RPMI8226 (cell line): Measurements from ENCODE around the gene SPTSSA.
"Not testable (repeated sequence)": the region's sequence is repeated elsewhere in the genome, so short reads cannot be mapped to it uniquely, and the experiment has no call there.

Experiments used
- DNase-seq: peaks from one replicate; pipeline ENCODE4 v3.0.0-alpha.2; 2015

Gene SPTSSA, protein sequence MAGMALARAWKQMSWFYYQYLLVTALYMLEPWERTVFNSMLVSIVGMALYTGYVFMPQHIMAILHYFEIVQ

DNA sequence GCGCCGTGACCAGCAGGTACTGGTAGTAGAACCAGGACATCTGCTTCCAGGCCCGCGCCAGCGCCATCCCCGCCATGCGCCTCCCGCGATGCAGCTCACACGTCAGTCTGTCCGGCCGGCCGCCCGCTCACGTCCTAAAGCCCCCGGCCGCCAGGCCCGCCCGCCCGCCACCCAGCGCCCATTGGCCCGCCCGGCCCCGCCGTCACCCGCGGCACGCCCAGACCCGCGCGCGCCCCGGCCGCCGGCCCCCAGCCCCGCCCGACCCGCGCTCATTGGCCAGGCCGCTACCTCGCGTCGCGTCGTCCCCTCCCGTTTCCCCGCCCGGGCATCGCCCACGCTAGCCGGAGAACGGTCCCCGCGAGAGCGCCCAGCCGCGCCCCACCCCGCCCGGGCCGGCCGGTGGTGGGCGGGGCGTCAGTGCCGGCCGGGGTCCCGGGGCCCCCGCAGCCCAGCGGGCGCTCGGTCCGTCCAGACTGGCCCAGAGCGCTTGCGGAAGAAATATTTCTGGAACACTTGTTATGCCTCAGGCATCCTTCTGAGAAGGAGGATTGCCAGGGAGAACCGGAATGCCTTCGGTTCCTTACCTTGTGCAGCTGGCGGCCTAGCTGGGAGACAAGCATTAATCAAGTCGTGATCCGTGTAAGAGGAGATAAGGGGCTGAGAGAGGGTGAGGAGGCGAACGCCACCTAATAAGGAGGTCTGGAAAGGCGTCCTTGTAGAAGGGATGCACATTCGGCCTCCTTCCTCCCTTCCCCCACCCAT is at the start of gene SPTSSA:
Gene SPTSSA, minus strand, starts transcription at position 109 of the 762 bp plus-strand sequence. Its CDS starts 33 bp downstream, at position 76.
- peak; percentile 88 for DNase-seq

DNA sequence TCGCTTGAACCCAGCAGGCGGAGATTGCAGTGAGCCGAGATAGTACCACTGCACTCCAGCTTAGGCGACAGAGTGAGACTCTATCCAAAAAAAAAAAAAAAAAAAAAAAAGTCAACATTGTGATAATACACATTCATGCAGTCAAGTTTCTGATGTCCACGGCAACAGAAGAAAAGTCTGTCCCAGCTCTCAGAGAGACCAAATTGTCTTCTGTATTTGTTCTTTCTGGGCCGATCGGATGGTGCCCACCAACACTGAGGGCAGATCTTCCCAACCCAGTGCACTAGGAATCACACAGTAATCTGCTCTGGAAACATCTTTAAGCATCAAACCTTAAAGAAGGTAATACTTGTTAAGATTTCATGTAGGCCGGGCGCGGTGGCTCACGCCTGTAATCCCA is 45.8 kb upstream of the SPTSSA start:
- no peak for DNase-seq

DNA sequence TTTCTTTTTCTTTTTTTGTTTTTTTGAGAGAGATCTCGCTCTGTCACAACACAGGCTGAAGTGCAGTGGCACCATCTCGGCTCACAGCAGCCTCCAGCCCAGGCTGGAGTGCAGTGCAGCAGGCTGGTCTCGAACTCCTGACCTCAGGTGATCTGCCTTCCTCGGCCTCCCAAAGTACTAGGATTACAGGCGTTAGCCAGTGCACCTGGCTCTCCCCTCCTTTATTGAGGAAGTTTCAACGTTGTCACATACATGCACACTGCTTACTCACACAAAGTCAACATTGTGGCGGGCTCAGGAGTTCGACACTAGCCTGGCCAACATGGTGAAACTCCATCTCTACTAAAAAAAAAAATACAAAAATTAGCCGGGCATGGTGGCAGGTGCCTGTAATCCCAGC is 45.4 kb upstream of the SPTSSA start:
- no peak for DNase-seq

GRCh38 chr14:34505124-34505491 is 43.1 kb upstream of the SPTSSA start:
- DNase-seq: not testable (repeated sequence)

DNA sequence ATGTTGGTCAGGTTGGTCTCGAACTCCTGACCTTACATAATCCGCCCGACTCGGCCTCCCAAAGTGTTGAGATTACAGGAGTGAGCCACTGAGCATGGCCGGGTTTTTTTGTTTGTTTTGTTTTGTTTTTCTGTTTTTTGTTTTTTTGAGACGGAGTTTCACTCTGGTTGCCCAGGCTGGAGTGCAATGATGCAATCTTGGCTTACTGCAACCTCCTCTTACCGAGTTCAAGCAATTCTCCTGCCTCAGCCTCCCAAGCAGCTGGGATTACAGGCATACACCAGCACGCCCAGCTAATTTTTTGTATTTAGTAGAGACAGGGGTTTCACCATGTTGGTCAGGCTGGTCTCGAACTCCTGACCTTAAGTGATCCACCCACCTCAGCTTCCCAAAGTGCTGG is 42.0 kb upstream of the SPTSSA start:
- DNase-seq: not testable (repeated sequence)

GRCh38 chr14:34502545-34503225 is 40.6 kb upstream of the SPTSSA start:
- no peak for DNase-seq

GRCh38 chr14:34502001-34502400 is 40.0 kb upstream of the SPTSSA start:
- DNase-seq: no peak

DNA sequence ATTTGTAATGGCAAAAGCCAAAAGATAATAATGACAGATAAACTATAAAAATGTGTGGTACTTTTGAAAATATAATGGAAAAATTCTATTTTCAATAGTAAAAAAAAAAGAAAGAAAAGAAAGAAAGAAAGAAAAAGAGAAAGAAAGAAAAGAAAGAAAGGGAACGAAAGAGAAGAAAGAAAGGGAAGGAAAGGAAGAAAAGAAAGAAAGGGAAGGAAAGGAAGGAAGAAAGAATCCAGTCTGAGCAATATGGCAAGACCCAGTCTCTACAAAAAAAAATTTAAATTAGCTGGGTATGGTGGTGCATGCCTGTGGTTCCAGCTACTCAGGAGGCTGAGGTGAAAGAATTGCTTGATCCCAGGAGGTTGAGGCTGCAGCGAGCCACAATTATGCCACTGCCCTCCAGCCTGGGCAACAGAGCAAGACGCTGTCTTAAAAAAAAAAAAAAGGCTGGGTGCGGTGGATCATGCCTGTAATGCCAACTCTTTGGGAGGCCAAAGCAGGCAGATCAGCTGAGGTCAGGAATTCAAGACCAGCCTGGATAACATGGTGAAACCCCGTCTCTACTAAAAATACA is 39.1 kb upstream of the SPTSSA start:
- DNase-seq: no peak

DNA sequence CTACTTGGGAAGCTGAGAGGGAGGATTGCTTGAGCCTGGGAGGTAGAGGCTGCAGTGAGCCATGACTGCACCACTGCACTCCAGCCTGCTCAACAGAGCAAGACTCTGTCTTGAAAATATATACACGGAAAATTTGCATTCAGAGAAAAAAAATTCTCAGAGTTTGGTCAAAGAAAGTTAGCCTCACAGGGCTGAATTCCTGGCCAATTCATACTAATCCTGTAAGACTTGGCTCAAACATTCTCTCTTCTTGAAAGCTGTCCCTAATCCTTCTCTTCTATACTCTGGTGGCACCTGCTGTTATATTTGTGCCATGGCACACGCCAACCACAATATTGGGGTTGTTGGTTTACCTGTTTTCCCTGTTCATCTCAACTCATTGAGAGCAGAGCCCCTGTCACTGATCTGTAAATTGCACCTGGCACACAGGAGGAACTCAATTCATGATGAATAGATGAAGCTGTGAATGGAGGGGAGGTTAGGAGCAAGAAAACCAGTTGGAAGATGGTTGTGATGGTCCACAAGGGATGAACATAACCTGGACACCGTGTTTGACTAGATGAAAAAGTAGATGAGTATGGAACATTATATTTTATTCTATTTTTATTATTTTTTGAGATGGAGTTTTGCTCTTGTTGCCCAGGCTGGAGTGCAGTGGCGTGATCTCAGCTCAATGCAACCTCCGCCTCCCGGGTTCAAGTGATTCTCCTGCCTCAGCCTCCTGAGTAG is 36.8 kb upstream of the SPTSSA start:
- peak; percentile 29 for DNase-seq

DNA sequence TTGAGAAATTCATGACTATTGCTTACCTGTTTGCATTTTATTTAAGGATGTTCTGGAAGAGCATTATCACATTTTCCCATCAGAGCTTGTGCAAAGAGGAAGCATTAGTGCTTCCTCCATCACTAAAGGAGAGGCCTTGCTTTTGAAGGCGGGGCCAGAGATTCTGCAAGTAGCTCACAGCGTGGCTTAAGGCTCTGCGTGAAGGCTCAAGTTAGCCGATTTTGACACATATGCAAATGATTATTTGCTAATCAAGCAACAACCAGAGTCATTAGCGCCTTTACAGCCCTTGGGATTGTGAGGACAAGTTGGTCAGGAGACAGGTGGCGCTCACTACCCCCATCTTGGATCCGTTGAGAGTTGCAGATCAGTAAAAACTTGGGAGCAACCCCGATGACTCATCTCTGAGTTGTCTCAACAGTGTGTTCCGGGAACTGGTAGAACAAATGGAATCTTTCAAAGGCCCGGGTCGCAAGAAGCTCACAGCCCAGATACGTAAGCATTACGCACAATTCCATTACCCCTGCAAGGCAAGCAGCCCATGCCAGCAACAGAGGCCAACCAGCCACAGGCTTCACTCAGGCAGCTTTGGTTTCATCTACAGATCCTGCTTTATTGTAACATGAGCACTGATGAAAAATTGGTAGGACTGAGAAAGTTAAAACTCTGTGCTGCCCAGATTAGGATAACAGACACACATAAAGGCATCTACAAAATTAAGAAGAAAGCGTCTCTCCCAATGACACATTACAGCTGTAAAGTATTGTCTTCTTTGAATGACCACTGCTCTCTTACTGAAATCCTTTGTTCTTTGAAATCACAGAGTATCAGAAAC is 34.9 kb upstream of the SPTSSA start:
- no peak for DNase-seq

DNA sequence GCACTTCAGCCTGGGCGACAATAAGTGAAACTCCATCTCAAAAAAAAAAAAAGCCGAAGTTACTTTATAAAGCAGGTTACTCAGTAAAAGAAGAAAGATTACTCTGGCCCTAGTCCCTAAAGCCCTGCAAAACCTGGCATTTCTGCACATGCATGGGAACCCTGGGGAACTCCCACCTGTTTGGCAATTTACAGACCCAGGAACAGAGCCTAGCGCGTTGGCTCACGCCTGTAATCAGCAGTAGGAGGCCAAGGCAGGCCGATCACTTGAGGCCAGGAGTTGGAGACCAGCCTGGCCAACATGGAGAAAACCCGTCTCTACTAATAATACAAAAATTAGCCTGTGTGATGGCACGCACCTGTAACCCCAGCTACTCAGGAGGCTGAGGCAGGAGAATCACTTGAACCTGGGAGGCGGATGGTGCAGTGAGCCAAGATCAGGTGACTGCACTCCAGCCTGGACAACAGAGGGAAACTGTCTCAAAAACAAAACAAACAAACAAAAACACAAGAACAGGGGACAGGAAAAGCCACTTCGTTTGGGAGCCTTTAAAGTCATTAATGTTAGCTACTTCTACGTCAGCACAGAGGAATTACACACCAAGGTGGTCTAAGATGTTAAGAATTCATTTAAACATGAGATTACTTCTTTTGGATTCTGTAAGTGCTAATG is 34.1 kb upstream of the SPTSSA start:
- DNase-seq: no peak

- no peak for DNase-seq
Observed at GRCh38 chr14:34489324-34489723, 27.3 kb upstream of the SPTSSA start.

DNA sequence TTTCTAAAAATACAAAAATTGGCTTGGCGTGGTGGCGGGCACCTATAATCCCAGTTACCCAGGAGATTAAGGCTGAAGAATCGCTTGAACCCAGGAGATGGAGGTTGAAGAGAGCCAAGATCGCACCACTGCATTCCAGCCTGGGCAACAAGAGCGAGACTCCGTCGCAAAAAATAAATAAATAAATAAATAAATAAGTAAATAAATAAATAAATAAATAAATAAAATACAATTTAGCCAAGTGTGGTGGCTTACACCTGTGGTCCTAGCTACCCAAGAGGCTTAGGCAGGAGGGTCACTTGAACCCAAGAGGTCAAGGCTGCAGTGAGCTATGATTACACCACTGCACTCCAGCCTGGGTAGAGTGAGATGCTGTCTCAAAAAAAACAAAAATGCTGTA is 26.5 kb upstream of the SPTSSA start:
- no peak for DNase-seq

GRCh38 chr14:34484726-34485125 is 22.7 kb upstream of the SPTSSA start:
- DNase-seq: no peak

DNA sequence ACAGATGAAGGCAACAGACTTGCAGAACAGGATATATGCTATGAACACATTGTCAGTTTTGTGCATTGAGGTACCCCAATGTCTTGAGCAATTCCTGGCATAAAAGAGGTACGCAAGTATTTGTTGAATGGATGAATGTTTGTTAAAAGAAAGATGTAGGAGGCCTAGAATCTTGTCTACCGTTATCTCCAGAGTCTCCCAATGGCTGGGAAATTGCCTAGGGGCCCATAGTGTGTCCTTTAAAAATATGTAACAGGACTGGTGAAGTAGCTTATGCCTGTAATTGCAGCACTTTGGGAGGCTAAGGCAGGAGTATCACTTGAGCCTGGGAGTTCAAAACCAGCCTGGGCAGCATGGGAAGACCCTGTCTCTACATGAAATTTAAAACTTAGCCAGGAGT is 20.4 kb upstream of the SPTSSA start:
- no peak for DNase-seq

- no peak for DNase-seq
Observed at GRCh38 chr14:34479694-34480093, 17.7 kb upstream of the SPTSSA start.

- no peak for DNase-seq
Observed at GRCh38 chr14:34478261-34478660, 16.2 kb upstream of the SPTSSA start.

DNA sequence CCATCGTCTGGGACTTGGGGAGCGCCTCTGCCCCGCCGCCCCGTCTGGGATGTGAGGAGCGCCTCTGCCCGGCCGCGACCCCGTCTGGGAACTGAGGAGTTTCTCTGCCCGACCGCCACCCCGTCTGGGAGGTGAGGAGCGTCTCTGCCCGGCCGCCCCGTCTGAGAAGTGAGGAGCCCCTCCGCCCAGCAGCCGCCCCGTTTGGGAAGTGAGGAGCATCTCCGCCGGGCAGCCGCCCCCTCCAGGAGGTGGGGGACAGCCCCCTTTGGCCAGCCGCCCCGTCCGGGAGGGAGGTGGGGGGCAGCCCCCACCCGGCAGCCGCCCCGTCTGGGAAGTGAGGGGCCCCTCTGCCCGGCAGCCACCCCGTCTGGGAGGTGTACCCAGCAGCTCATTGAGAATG is 14.0 kb upstream of the SPTSSA start:
- DNase-seq: not testable (repeated sequence)

- DNase-seq: no peak
Observed at GRCh38 chr14:34475163-34475562, 13.1 kb upstream of the SPTSSA start.

DNA sequence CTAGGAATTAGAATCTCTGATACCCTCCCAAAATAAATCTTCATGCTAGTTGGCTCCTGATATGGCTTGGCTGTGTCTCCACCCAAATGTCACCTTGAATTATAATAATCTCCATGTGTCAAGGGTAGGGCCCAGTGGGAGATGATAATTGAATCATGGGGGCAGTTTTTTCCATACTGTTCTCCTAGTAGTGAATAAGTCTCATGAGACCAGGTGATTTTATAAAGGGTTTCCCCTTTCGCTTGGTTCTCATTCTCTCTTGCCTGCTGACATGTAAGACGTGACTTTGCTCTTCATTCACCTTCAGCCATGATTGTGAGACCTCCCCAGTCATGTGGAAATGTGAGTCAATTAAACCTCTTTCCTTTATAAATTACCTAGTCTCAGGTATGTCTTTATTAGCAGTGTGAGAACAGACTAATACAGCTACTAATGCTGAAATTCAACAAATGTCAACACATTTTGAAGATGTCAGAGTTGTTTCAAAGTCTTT is 12.2 kb upstream of the SPTSSA start:
- DNase-seq: no peak

GRCh38 chr14:34472706-34473279 is 10.8 kb upstream of the SPTSSA start:
- DNase-seq: no peak
